ENCODE data around the gene RANBP17. TPM values are rescaled to one million over a fixed set of nuclear protein-coding genes. Genes with fewer than 3 reads are reported as not detected.

RANBP17 gene
- total RNA-seq, 1 donor from 2014 or later, result 32.8 TPM

DNA sequence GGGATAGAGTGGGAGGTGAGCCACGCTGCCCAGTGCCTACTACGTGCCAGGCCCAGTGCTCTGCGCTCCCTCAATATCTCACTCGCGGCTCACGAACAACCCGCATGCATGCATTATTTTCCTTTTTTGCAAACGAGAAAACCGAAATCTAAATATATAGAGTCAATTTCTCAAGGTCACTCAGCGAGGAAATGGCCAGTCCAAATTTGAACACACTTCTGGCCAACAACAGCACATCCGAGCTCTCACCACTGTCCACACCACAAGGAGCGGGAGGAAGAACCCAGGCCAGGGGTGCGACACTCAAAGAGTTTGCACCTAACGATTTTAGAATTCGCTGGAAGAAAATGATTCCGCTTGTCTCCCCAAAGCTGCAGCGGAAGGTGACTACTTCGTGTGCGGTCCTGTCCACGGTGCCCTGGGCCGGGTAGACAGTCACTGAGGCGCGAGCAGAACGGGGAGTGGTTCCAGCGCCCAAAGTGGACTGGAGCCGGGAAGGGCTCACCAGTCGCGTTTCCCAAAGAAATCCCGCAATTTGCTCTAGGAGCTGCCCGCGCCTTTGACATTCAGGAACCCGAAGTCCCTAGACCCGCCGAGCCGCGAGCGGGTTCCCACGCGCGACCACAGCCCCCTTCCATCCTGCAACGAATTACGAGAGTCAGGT lies 446.1 kb downstream of the RANBP17 start:
- H3K4me1 Mint-ChIP-seq (ENCODE audit: low read depth), result peaks cover 3% of the 10 kb centered on the region
- H3K27ac Mint-ChIP-seq, result peak overlapping the region; percentile 74
- no peaks in the 10 kb centered on the region for H3K9me3 Mint-ChIP-seq (ENCODE audit: low read depth)
- TF ChIP-seq CTCF (IDR thresholded peaks at IDR 0.05; ENCODE audit: unreplicated experiment), result no peak
- H3K36me3 Mint-ChIP-seq (ENCODE audit: insufficient read depth), result no peaks in the 10 kb centered on the region
- no peak for DNase-seq (ENCODE audit: low spot score, unreplicated experiment)
- H3K27me3 Mint-ChIP-seq, result peaks cover 82% of the 10 kb centered on the region
- peak overlapping the region; percentile 26 for H3K4me3 Mint-ChIP-seq (ENCODE audit: low read depth)

DNA sequence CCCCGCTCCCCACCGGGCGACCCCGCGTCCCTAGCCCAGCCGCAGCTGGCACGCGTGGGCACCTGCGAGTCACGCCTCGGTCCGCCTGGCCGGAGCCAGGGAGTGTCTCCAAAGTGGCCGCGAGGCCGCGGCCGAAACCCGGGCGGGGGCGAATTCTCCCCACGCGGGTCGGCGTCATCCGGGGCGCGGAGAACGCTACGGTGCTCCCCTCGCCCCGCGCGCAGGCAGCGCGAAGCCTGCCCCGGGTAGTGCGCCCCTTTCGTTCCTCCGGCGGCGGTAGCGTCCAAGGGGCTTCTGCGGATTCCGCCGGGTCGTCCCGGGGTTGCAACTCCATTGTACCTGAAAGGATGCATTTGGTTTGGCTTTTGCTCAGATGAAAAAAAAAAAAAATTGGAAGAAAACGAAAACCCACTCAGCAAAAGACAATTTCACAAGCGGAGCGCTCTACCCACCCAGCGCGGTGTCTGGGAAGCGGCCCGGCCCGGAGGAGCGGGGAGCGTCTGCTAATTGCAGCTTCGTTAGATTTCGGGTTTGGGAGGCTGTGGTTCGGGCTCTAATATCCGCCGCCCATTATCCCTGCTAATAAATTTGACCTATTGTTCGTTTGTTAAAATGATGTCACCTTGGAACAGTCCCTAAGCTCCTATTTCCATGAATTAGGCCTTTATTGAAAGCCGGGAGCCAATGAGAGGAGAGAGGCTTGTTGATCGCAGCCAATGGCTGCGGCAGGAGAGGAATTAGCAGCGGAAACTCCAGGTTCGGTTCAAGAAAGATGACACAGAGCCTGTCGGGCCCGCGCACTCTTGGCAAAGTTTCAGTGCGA lies 446.8 kb downstream of the RANBP17 start, which contains the start of gene TLX3:
Gene TLX3, plus strand, starts transcription at position 796 of the 823 bp plus-strand sequence. CDS start 118 bp downstream, outside the sequence.
- no peaks in the 10 kb centered on the region for H3K36me3 Mint-ChIP-seq (ENCODE audit: insufficient read depth)
- H3K27me3 Mint-ChIP-seq, result peaks cover 82% of the 10 kb centered on the region
- H3K27ac Mint-ChIP-seq, result no peak within 1 kb of the TSS
- no peak within 1 kb of the TSS for H3K4me3 Mint-ChIP-seq (ENCODE audit: low read depth)
- H3K9me3 Mint-ChIP-seq (ENCODE audit: low read depth), result no peaks in the 10 kb centered on the region
- DNase-seq (ENCODE audit: low spot score, unreplicated experiment), result no peak
- no peak for TF ChIP-seq CTCF (IDR thresholded peaks at IDR 0.05; ENCODE audit: unreplicated experiment)
- H3K4me1 Mint-ChIP-seq (ENCODE audit: low read depth), result peaks cover 4% of the 10 kb centered on the region

DNA sequence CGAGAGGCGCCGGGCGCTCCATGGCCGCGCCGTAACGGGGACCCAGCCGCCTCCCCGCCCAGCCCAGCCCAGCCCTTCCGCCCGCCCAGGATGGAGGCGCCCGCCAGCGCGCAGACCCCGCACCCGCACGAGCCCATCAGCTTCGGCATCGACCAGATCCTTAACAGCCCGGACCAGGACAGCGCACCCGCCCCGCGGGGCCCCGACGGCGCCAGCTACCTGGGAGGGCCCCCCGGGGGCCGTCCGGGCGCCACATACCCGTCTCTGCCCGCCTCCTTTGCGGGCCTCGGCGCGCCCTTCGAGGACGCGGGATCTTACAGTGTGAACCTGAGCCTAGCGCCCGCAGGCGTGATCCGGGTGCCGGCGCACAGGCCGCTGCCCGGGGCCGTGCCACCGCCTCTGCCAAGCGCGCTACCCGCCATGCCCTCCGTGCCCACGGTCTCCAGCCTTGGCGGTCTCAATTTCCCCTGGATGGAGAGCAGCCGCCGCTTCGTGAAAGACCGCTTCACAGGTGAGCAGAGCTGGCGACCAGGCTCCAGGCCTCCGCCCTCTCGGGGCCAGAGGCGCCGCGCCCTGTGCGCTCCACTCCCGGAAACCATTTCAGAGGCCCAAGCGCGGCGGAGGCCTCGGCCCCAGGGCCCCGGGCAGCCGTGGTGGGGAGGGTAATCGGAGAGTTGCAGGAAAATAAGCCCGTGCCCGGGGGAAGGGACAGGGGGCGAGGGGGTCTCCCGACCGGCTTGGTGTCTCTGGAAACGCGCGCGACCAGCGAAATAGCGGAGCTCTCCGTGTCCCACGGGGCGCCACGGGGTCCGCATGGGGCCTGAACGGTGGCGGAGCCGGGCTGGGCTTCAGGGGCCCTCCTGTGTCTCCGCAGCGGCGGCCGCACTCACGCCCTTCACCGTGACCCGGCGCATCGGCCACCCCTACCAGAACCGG lies 447.7 kb downstream of the RANBP17 start:
- peaks cover 4% of the 10 kb centered on the region for H3K4me1 Mint-ChIP-seq (ENCODE audit: low read depth)
- DNase-seq (ENCODE audit: low spot score, unreplicated experiment), result no peak
- H3K27me3 Mint-ChIP-seq, result peaks cover 82% of the 10 kb centered on the region
- no peaks in the 10 kb centered on the region for H3K9me3 Mint-ChIP-seq (ENCODE audit: low read depth)
- H3K27ac Mint-ChIP-seq, result no peak overlapping the region
- no peak for TF ChIP-seq CTCF (IDR thresholded peaks at IDR 0.05; ENCODE audit: unreplicated experiment)
- H3K36me3 Mint-ChIP-seq (ENCODE audit: insufficient read depth), result no peaks in the 10 kb centered on the region
- H3K4me3 Mint-ChIP-seq (ENCODE audit: low read depth), result no peak overlapping the region

- TF ChIP-seq CTCF (IDR thresholded peaks at IDR 0.05; ENCODE audit: unreplicated experiment), result peak; percentile 49
- Mint-ChIP-seq H3K9me3 (ENCODE audit: low read depth) (no peaks in the 10 kb centered on the region), H3K36me3 (ENCODE audit: insufficient read depth) (no peaks in the 10 kb centered on the region), H3K27me3 (peaks cover 80% of the 10 kb centered on the region), H3K27ac (no peak overlapping the region), H3K4me3 (ENCODE audit: low read depth) (no peak overlapping the region), H3K4me1 (ENCODE audit: low read depth) (peaks cover 4% of the 10 kb centered on the region)
- DNase-seq (ENCODE audit: low spot score, unreplicated experiment), result no peak
These were observed 448.5 kb downstream of the RANBP17 start for GRCh38 chr5:171310212-171310818.

Measured in progenitor cell of endocrine pancreas (in vitro differentiated cells).